ENCODE data around the gene EFEMP2.

DNA sequence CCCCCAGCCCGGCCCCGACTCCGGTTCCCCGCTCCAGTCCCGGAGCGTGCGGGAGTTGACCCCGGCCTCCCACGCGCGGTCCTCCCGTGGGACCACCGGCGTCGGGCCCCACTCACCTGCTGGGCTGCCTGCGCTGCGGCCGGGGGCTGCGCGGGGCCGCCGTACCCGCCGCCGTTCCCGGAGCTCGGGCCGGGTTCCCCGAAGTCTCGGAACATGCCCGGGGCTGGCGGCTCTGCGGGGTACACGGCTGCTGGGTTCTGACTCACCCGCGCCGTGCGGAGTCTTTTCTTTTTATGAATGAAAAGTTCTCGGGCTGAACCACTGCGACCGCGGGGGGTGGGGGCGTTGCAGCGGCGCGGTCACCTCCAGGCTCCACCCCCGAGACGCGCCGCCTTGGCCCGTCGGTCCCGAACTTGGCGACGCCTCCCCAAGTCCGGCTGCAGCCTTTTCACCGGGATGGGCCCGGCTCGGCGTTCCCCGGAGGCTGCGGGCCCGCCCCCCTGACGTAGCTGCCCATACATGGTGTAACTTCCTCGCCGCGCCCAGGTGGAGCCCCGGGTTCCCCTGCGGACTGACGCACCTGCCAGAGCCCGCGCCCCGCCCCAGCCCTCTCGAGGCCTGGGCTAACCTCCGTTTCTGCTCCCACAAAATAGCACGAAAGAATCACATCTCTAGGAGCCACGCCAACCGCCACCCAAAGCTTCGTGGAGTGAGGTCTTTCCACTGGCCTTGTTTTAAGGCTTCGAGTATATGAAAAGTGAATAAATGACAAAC, 27.7 kb upstream of the EFEMP2 start, which contains the start of gene FOSL1:
- TF ChIP-seq, protein P1, sequence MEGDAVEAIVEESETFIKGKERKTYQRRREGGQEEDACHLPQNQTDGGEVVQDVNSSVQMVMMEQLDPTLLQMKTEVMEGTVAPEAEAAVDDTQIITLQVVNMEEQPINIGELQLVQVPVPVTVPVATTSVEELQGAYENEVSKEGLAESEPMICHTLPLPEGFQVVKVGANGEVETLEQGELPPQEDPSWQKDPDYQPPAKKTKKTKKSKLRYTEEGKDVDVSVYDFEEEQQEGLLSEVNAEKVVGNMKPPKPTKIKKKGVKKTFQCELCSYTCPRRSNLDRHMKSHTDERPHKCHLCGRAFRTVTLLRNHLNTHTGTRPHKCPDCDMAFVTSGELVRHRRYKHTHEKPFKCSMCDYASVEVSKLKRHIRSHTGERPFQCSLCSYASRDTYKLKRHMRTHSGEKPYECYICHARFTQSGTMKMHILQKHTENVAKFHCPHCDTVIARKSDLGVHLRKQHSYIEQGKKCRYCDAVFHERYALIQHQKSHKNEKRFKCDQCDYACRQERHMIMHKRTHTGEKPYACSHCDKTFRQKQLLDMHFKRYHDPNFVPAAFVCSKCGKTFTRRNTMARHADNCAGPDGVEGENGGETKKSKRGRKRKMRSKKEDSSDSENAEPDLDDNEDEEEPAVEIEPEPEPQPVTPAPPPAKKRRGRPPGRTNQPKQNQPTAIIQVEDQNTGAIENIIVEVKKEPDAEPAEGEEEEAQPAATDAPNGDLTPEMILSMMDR (IDR thresholded peaks at IDR 0.05; ENCODE audit: low read depth, low read length), result no peak
- TF ChIP-seq POLR2A (IDR thresholded peaks at IDR 0.05; ENCODE audit: extremely low read depth, insufficient read length), result peak; percentile 95

Measured in NB4 (cell line).